ENCODE results near the gene DRD5. TPM values are rescaled to one million over a fixed set of nuclear protein-coding genes. Genes with fewer than 3 reads are reported as not detected.
A peak's percentile ranks its signal among the peaks of the same experiment; 100 is the strongest.
"Not testable (repeated sequence)": the region's sequence is repeated elsewhere in the genome, so short reads cannot be mapped to it uniquely, and the experiment has no call there.

The DRD5 gene
- polyA plus RNA-seq, 1 donor from 2014 or later, result not detected

DNA sequence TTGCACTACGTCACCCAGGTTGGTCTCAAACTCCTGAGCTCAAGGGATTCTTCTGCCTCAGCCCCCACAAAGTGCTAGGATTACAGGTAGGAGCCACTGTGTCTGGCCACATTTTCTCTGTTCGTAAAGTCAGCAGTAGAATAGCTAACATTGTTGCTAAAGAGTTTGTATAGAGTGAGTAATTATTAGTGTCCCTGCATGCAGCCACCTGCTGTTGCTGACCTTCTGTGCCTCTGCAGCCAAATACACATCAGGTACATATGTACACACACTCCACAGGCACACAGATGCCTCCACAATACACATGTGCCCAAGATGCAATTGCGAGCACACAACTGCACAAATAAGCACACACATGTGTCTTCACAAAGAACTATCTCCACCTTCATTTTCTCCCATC, 10.9 kb downstream of the DRD5 start:
- peak overlapping the region in 1 of 3 donors; percentile 4 for H3K27ac Mint-ChIP-seq
- H3K9me3 Mint-ChIP-seq, result peaks cover 1 to 8% (median 2%) of the 10 kb centered on the region in 3 donors
- no peak overlapping the region for H3K4me3 Mint-ChIP-seq
- peaks cover 2% of the 10 kb centered on the region for H3K27me3 Mint-ChIP-seq
- H3K36me3 Mint-ChIP-seq, result no peaks in the 10 kb centered on the region
- no peaks in the 10 kb centered on the region for H3K4me1 Mint-ChIP-seq

DNA sequence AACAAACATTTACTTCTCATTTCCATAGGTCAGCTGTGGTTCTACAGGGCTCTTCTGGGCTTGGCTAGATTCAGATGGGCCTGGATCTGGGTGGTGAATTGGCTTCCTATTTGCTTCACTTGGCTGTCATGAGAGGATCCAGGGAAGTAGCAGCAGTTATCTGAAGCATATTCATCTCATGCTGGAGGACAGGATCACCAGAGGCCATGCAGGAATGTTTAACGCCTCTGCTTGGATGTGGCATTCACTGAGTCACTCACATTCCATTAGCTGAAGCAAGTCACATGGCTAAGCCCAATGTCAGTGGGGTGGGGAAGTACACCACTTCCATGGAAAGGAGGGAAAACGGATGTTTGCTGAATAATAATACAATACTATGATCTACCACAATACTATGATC, 15.2 kb downstream of the DRD5 start:
- H3K9me3 Mint-ChIP-seq, H3K36me3 Mint-ChIP-seq, H3K4me3 Mint-ChIP-seq, H3K27me3 Mint-ChIP-seq, H3K4me1 Mint-ChIP-seq, H3K27ac Mint-ChIP-seq: not testable (repeated sequence)

DNA sequence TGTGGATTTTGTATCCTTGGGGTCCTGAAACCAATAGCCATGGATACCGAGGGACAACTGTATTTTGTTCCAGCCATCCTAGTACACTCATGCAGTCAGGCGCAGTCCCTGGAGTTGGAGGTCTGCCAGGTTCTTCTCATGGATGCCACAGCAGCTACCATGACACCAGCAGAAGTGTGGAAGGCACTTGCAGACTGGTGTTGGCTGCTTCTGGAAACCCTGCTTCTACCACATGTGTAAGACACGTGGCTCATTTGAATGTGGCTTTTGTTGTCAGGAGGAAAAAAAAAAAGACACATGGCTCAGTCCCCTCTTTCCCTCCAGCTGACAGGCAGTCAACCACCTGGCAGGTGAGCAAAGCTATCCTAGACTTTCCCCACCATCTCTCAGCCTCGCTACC, 19.4 kb downstream of the DRD5 start:
- no peak overlapping the region for H3K4me3 Mint-ChIP-seq
- peaks cover 0 to 5% (median 1%) of the 10 kb centered on the region in 3 donors for H3K9me3 Mint-ChIP-seq
- H3K36me3 Mint-ChIP-seq, result no peaks in the 10 kb centered on the region
- H3K4me1 Mint-ChIP-seq, result no peaks in the 10 kb centered on the region
- H3K27me3 Mint-ChIP-seq, result peaks cover 11% of the 10 kb centered on the region
- no peak overlapping the region for H3K27ac Mint-ChIP-seq

DNA sequence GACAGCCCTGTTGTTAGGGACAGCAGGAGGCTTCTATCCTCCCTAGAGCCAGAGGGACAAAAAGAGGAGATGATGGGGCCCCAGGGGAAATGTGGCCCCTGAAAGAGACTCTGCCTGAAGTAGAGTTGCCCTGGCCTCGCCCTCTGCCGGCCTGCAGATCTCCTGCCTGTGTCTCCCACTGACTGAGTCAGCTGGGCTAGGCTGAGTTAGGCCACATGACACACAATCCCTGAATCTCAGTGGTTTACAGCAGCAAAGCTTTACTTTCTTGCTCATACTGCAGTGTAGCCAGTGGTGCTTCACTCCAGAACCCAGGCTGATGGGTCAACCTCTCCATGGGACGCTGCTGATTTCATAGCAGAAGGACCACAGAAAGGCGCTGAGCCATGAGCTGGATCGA, 23.5 kb downstream of the DRD5 start:
- Mint-ChIP-seq H3K4me3 (no peak overlapping the region), H3K9me3 (peaks cover 0 to 1% (median 0%) of the 10 kb centered on the region in 3 donors), H3K27me3 (peaks cover 9% of the 10 kb centered on the region), H3K36me3 (no peaks in the 10 kb centered on the region), H3K4me1 (no peaks in the 10 kb centered on the region), H3K27ac (no peak overlapping the region)

DNA sequence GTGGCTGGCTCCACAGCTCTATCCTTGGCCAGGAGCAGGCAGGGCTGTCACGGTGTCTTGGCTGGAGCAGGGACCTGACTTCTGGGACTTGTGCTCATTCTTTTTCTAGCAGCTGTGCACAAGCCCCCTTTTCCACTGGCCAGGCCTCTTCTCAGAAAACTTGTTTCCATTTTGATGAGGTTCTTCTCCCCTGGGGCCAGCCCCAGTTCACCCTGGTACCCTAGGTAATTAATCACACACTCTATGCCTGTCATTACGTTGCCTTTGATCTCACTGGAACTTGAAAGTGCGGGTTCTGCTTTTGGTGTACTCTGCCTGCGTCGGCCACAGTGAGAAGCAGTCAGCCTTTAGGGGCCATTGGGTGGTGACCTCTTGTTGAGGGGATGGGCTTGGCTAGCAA, 26.6 kb downstream of the DRD5 start:
- Mint-ChIP-seq H3K27ac (no peak overlapping the region), H3K27me3 (peaks cover 10% of the 10 kb centered on the region), H3K36me3 (no peaks in the 10 kb centered on the region), H3K4me1 (no peaks in the 10 kb centered on the region), H3K9me3 (no peaks in the 10 kb centered on the region), H3K4me3 (no peak overlapping the region)

DNA sequence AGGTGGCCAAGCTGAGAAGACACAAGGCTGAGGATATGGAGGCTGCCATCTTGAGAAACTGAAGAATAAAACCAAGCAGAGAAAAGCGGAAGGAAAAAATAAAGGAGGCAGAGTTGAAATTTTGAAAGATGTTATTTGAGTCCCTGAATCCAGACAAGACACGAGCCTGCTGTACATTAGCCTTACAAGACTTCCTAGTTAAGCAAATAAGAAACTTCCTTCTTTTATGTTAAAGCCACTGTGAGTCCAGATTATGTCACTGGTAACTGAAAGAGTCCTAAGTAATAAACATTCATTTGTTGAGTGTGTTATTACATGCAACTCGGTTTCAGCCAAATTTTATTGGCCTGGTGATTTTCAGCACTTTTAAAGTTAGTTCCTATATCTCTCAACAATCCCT, 30.4 kb downstream of the DRD5 start:
- Mint-ChIP-seq H3K9me3 (no peaks in the 10 kb centered on the region), H3K4me1 (no peaks in the 10 kb centered on the region), H3K4me3 (peak overlapping the region in 1 of 4 donors; percentile 61), H3K27ac (no peak overlapping the region), H3K27me3 (peaks cover 9% of the 10 kb centered on the region), H3K36me3 (no peaks in the 10 kb centered on the region)

DNA sequence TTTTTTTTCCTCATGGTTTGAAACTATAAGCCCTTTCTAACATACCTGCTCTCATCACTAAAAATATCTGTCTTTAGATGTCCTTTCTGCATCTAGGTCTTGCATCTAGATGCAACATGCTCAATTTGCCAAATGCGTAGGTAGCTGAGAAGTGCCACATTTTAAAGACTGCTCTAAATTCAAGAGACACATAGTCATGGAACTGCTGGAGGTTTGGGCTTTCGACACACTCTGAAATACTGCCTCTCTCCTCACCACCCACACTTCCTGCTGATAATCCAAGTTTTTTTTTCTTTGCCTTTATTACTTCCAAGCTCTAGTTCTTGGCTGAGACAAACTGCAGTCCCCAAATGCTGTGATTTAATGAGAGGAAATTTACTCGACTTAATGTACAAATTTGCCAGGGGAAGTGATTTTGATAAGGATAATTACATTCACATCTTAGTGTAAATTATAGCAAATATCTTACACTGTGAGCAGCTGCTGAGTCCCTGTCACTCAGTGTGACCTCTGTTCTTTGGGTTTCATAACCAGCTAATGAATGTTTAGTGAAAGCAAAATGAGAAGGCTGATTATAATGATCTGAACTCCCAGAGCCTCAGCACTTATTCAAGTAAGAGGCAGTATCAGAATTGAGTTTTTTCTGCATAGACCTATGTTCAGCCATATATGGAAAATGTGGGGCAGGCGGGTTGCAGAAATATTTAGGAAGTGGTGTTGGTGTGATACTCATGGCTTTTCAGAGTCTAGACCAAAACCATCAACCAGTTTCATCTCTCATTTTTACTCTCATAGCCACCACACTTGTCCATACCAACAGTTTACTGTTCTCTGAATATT, 31.3 kb downstream of the DRD5 start:
- Mint-ChIP-seq H3K27ac (no peak overlapping the region), H3K4me1 (no peaks in the 10 kb centered on the region), H3K27me3 (peaks cover 11% of the 10 kb centered on the region), H3K9me3 (peaks cover 0 to 3% (median 2%) of the 10 kb centered on the region in 3 donors), H3K36me3 (no peaks in the 10 kb centered on the region), H3K4me3 (no peak overlapping the region)

DNA sequence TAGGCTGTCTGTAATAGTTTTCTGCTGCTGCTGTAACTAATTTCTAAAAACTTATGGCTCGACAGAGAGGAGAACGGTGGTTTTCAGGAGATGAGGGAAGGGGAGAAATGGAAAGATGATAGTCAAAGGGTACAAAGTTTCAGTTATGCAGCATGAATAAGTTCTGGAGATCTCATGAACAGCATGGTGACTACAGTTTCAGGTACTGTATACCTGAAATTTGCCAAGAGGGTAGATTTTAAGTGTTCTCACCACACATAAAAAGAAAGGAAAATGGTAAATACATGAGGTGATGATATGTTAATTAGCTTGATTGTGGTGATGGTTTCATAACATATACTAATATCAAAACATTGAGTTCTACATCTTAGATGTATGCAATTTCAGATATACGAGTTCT, 34.9 kb downstream of the DRD5 start:
- H3K27ac Mint-ChIP-seq, result no peak overlapping the region
- no peaks in the 10 kb centered on the region for H3K36me3 Mint-ChIP-seq
- peaks cover 2 to 5% (median 3%) of the 10 kb centered on the region in 3 donors for H3K9me3 Mint-ChIP-seq
- peaks cover 11% of the 10 kb centered on the region for H3K27me3 Mint-ChIP-seq
- peaks cover 0 to 1% (median 0%) of the 10 kb centered on the region in 3 donors for H3K4me1 Mint-ChIP-seq
- H3K4me3 Mint-ChIP-seq, result no peak overlapping the region

DNA sequence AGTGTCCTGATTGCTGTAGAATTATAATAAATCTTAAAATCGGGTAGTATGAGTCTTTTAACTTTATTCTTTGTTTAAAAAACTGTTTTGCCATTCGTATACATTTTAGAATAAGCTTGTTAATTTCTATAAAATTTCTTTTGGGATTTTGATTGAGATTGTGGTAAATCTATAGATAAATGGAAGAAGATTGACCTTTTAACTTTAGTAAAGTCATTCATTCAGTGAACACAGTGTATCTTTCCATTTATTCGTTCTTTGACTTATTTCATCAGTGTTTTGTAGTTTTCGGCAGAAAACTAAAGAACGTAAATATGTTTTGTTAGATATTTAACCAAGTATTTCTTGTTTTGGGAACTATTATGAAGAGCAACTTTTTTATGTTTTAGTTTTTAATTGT, 38.9 kb downstream of the DRD5 start:
- peaks cover 0 to 1% (median 0%) of the 10 kb centered on the region in 3 donors for H3K4me1 Mint-ChIP-seq
- peaks cover 2 to 5% (median 3%) of the 10 kb centered on the region in 3 donors for H3K9me3 Mint-ChIP-seq
- no peaks in the 10 kb centered on the region for H3K36me3 Mint-ChIP-seq
- peaks cover 9% of the 10 kb centered on the region for H3K27me3 Mint-ChIP-seq
- no peak overlapping the region for H3K4me3 Mint-ChIP-seq
- H3K27ac Mint-ChIP-seq, result no peak overlapping the region

DNA sequence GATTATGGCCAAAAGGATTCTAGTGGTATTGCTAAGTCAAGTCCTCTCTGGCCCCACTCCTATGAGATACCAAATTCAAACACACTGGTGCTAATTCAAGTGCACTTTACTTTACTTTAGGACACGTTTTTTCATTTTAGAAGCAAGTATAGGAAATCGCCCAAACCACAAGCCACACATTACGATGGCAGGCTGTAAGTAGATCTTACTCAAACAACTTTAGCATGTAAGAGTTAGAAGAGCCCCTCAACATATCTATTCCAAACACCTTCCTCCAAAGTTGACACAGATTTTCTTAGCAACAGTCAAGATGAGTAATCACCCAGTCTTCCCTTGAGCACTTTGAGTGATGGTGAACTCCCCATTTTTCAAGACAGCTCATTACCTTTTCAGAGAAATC, 43.6 kb downstream of the DRD5 start:
- Mint-ChIP-seq H3K4me1 (no peaks in the 10 kb centered on the region), H3K27ac (no peak overlapping the region), H3K9me3 (no peaks in the 10 kb centered on the region), H3K27me3 (peaks cover 4% of the 10 kb centered on the region), H3K4me3 (no peak overlapping the region), H3K36me3 (no peaks in the 10 kb centered on the region)

DNA sequence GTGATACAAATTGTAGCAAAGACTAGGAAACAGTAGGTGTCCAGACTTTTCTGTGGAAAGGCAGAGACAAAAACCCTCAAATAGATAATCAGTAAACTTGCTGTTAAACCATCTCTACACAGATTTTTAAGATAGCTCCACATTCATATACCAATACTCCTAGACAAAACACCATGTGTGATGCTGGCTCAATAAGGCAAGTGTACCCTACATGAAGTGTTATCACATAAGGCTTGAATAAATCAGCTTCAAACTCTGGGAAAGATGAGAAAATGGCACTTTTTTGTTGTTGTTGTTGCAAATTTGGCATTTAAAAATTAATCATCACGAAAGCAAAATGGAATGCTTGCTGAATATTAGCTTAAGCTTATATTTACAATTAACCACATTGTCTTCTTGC, 45.1 kb downstream of the DRD5 start:
- Mint-ChIP-seq H3K27ac (no peak overlapping the region), H3K4me1 (no peaks in the 10 kb centered on the region), H3K36me3 (no peaks in the 10 kb centered on the region), H3K9me3 (no peaks in the 10 kb centered on the region), H3K27me3 (peaks cover 1% of the 10 kb centered on the region), H3K4me3 (no peak overlapping the region)

DNA sequence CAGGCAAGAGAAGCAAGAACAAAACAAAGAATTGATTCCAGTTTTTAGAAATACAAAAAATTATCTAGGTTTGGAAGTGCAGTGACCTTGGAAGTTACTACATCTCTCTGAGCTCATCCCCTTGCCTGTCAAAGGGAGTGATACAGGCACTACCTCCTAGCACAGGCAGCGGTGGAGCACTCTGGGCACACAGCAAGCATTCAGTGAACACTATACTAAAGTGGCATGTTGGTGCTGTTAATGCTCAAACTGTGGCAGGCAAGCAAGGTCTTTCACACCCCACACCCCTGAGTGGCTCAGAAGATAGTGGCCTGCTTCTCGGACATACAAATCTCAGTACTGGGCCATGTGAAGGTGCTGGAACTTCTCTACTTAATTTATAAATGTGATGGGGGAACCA, 51.2 kb downstream of the DRD5 start:
- Mint-ChIP-seq H3K4me1 (no peaks in the 10 kb centered on the region), H3K4me3 (no peak overlapping the region), H3K36me3 (no peaks in the 10 kb centered on the region), H3K9me3 (no peaks in the 10 kb centered on the region), H3K27me3 (peaks cover 2% of the 10 kb centered on the region), H3K27ac (no peak overlapping the region)

DNA sequence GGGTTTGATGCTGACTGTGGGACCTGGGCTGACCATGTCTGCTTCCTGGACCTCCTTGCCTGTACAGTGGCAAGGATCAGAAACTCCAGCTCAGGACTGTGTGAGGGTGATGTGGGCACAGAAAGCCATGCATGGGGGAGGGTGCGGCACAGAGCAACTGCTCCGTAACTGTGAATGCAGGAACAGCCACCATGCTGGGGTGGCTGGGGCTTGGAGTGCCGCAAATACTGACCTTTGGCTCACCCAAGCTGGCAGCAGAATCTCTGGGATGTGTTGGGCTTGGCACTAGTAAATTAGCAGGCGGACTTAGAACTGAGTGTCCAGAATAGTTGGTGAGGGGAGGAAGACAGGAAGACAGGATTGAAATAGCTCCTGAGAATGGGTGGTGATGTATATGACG, 52.0 kb downstream of the DRD5 start:
- Mint-ChIP-seq H3K27ac (no peak overlapping the region), H3K4me3 (no peak overlapping the region)

More for the DNA sequence above, 52.0 kb downstream of the DRD5 start:
- no peaks in the 10 kb centered on the region for H3K4me1 Mint-ChIP-seq
- H3K36me3 Mint-ChIP-seq, result no peaks in the 10 kb centered on the region
- no peaks in the 10 kb centered on the region for H3K9me3 Mint-ChIP-seq
- H3K27me3 Mint-ChIP-seq, result peaks cover 2% of the 10 kb centered on the region

All from IgD-negative memory B cell (primary cell).